SH-SY5Y (cell line): ENCODE measurements around the gene STX4.

ENCODE experiments used
- GATA2 ChIP-seq: IDR thresholded peaks from 2 replicates; pipeline ENCODE4 v1.6.1; 2011; ENCODE audit warnings: mild to moderate bottlenecking, low read depth, low read length
- GATA3 ChIP-seq: IDR thresholded peaks from 2 replicates; pipeline ENCODE4 v1.6.1; 2011; ENCODE audit warnings: low read depth, mild to moderate bottlenecking, low read length, moderate library complexity

DNA sequence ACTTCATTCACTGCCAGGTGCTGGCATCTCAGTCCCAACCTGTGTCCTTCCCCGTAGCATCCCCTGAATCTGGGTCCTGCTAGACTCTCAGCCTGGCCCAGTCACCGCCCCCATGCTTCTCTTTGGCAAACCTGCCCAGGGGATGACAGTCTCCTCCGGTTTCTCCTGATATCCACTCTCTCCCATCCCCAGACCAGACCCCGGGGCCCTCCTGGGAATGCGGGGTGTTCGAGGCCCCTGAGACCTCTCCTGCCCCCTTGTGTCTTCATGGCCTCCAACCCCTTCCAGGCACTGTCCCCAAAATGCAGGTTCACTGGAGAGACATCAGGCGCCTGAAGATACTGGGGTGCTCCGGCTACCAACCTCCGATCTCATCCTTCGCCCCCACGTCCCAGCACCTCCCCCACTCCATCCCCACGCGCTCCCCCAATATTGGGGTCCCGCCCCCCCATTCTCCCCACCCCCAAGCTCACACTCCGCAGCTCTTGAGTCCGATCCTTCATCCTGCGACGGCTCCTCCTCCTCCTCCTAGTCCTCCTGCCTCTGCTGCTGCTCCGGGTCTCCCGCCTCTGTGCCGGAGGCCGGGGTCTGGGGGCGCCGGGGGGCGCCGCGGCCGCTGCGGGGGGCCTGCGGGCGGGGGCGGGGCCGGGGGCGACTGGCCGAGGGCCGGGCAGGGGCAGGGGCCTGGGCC lies 23.3 kb upstream of the STX4 start:
- no peak for TF ChIP-seq GATA2
- TF ChIP-seq GATA3, result no peak
